Calu3 (cell line): ENCODE measurements around the gene JRKL. TPM values are rescaled to one million over a fixed set of nuclear protein-coding genes. Genes with fewer than 3 reads are reported as not detected.

ENCODE experiments used
- BruUV-seq: library from RNA; stranded (reverse); fragments of 400-500 nt; replicated peaks from 2 replicates; lab custom pipeline; 2021; lab: Mats Ljungman, UMichigan
- CTCF ChIA-PET: fragments of 300-600 bp; sonication (Branson Sonifier 250); formaldehyde crosslinking; loops from one replicate; lab custom pipeline; 2022; ENCODE audit warnings: antibody characterized with exemption; lab: Charles Lee
- DNase-seq: peaks from one replicate; pipeline ENCODE4 v3.0.0; 2022
- H3K27ac Mint-ChIP-seq: one replicate; pipeline ENCODE4 v1.8.0; 2022; ENCODE audit warnings: mixed read lengths; ENCODE audit not compliant: unreplicated experiment
- H3K27me3 Mint-ChIP-seq: one replicate; pipeline ENCODE4 v1.8.0; 2022; ENCODE audit warnings: mixed read lengths; ENCODE audit not compliant: unreplicated experiment
- H3K36me3 Mint-ChIP-seq: one replicate; pipeline ENCODE4 v1.8.0; 2022; ENCODE audit warnings: mild to moderate bottlenecking, moderate library complexity, mixed read lengths; ENCODE audit not compliant: insufficient read depth, unreplicated experiment
- H3K4me1 Mint-ChIP-seq: one replicate; pipeline ENCODE4 v1.8.0; 2022; ENCODE audit warnings: mild to moderate bottlenecking, low read depth, mixed read lengths; ENCODE audit not compliant: unreplicated experiment
- H3K4me3 Mint-ChIP-seq: one replicate; pipeline ENCODE4 v1.8.0; 2022; ENCODE audit warnings: mild to moderate bottlenecking, low read depth, moderate library complexity, mixed read lengths; ENCODE audit not compliant: unreplicated experiment
- H3K9me3 Mint-ChIP-seq: one replicate; pipeline ENCODE4 v1.8.0; 2022; ENCODE audit warnings: low read depth, mixed read lengths; ENCODE audit not compliant: unreplicated experiment
- CTCF ChIP-seq: fragments of 200-600 bp; IDR thresholded peaks from one replicate; pipeline ENCODE4 v1.8.0; 2022; ENCODE audit warnings: antibody characterized with exemption; ENCODE audit not compliant: unreplicated experiment
- intact Hi-C: fragments of 100-400 bp; cut with micrococcal nuclease; formaldehyde crosslinking; loops from one replicate; pipeline ENCODE4 v1.10.0; 2022; ENCODE audit not compliant: unreplicated experiment
- total RNA-seq: library from RNA; stranded (reverse); gene quantifications from 2 replicates; pipeline ENCODE4 v1.2.3, GENCODE V29; 2022

The JRKL gene
- total RNA-seq, 1 experiment from 2014 or later, result 9.3 TPM

DNA sequence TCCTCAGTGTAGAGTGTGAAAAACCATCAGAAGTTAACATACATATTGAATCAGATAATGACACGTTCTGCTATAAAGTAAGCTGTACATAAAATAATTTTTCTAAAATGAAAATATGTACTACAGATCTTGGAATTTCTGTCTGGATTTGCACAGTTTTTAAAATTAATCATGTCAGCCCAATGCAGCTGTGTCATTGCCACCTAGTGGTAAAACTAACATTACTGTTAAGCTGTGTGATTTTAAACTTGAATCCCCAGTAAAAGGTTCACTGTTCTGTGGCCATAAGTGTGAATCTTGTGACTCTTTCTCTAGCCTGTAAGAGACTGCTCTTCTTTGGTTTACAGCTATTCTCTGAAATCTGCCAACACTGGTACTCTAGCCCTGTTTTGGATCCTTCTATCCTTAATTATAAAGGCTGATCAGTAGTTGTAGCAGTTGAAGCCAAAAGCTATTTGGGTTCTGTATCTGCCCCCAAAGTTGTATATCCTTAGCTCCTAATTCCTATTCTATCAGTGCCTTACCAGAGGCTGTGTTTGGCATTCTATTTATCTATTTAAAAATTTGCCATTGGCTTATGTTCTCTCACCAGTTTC is 4.0 kb downstream of the JRKL start:
- Mint-ChIP-seq H3K4me1 (peaks cover 18% of the 10 kb centered on the region), H3K36me3 (peaks cover 18% of the 10 kb centered on the region), H3K9me3 (peaks cover 3% of the 10 kb centered on the region), H3K4me3 (no peak overlapping the region), H3K27me3 (no peaks in the 10 kb centered on the region), H3K27ac (no peak overlapping the region)
- TF ChIP-seq CTCF, result peak; percentile 40
- intact Hi-C loops, result loop anchor here (2.0 to 5.0 kb wide), 4 partner anchors 339 to 602 kb away; partner anchors contain the start of gene CEP57
- CTCF ChIA-PET, result interaction anchor here (1.7 to 2.2 kb wide), 2 partner anchors 545 to 558 kb away, joined by 8 to 21 read pairs; no protein-coding TSS in a partner anchor
- no TSS peak for BruUV-seq
- no peak for DNase-seq

DNA sequence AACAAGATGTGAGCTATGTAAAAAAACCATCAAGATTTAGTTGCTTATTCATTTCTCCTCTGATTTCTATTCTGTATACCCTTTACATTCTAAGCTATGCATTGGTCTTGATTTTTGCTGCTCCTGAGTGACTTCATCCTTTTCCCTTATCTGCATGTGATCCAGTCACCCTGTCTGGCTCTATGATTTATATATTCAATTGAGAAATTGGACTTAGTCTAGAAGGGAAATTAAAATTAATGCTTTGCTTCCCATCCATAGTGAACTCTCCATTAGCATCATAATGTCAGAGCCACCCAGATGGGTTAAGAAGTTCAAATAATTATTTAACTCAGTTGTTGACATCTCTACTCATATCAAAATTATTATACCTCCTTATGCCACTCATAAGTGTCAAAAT is 5.0 kb downstream of the JRKL start:
- H3K9me3 Mint-ChIP-seq, result peaks cover 3% of the 10 kb centered on the region
- peaks cover 18% of the 10 kb centered on the region for H3K4me1 Mint-ChIP-seq
- no peak overlapping the region for H3K4me3 Mint-ChIP-seq
- no peak for DNase-seq
- CTCF ChIA-PET, result interaction anchor here (2.2 kb wide), 1 partner anchor 546 kb away, joined by 21 read pairs; no protein-coding TSS in a partner anchor
- H3K27ac Mint-ChIP-seq, result no peak overlapping the region
- no peak for TF ChIP-seq CTCF
- H3K27me3 Mint-ChIP-seq, result no peaks in the 10 kb centered on the region
- intact Hi-C loops, result loop anchor here (5.0 kb wide), 1 partner anchor 602 kb away; the partner anchor contains the start of gene CEP57
- no TSS peak for BruUV-seq
- H3K36me3 Mint-ChIP-seq, result peaks cover 9% of the 10 kb centered on the region

- CTCF ChIA-PET, result no interaction called here
- Mint-ChIP-seq H3K27ac (no peak overlapping the region), H3K36me3 (no peaks in the 10 kb centered on the region), H3K4me3 (no peak overlapping the region), H3K4me1 (peaks cover 2% of the 10 kb centered on the region), H3K27me3 (no peaks in the 10 kb centered on the region), H3K9me3 (no peaks in the 10 kb centered on the region)
- TF ChIP-seq CTCF, result no peak
- intact Hi-C loops, result no loop called here
- no TSS peak for BruUV-seq
- DNase-seq, result no peak
These were observed 6.8 kb downstream of the JRKL start for GRCh38 chr11:96396637-96397036.

- Mint-ChIP-seq H3K27ac (no peak overlapping the region), H3K9me3 (no peaks in the 10 kb centered on the region), H3K27me3 (no peaks in the 10 kb centered on the region), H3K36me3 (no peaks in the 10 kb centered on the region), H3K4me1 (no peaks in the 10 kb centered on the region), H3K4me3 (no peak overlapping the region)
- intact Hi-C loops, result no loop called here
- CTCF ChIA-PET, result no interaction called here
- TF ChIP-seq CTCF, result no peak
- BruUV-seq, result no TSS peak
- DNase-seq, result no peak
These were observed 8.1 kb downstream of the JRKL start for GRCh38 chr11:96397863-96398262.
